ENCODE measurements around the gene CDT1.

Gene CDT1

DNA sequence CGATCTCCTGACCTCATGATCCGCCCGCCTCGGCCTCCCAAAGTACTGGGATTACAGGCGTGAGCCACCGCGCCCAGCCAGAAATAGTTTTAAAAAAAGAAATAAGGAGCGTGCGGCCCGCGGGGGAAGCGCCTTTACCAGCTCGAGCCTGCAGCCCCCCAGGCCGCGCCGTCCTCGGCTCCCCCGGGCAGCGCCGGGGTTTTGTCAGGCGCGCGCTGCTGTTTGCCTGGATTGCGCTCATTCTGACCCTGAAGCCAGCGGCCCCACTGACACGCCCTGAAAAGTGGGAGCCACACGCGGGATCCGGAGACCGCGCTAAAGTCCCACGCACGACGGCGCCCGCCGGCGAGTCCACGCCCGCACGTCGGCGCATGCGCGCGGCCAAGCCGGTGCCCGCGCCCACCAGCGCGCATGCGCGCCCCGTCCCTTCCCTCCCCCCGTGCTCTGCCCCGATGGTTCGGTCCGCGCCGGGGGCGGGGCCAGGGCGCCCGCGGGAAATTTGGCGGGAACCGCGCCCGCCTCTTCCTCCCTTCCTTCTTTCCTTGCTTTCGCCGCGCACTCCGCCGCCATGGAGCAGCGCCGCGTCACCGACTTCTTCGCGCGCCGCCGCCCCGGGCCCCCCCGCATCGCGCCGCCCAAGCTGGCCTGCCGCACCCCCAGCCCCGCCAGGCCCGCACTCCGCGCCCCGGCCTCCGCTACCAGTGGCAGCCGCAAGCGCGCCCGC is at the start of gene CDT1:
CDT1 (plus strand) TSS at position 526 of the 724 bp plus-strand sequence; CDS start at position 569, 43 bp downstream.
- peak; percentile 69 to 70 for DNase-seq (ENCODE audit: low read depth in 2 of 2)

DNA sequence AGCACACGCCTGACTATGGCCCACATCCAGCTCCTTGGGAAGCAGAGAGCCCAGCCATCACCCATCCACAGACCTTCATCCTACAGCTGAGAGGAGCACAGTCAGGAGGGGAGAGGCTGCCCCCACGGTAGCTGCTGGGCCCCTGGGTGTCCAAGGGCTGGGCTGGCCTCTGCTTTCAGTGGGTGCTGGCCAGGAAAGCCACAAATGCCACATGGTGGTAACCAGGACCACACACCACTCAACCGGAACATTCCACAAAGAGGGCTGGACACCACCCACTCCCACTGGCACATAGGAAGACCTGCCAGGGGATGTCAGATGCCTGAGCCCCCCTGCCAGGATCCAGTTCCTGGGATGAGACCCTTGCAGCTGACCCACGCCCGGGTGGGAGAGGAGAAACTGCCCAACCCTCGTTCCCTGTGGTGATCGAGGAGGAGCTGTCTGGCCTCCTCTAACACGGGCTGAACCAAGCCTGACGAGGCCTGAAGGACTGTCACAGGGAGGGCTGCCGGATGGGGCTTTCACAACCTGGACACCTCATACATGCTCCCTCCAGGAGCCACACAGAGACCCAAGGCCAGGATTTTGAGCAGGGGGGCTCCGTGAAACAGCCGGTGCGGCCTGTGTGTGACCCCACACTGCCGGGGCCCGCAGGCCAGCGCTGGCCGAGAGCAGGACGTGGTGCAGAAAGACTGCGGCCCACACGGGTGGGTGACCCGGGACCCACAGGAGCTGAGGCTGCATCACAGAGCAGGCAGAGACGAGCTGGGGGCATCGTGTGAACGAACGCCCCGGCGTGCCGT is 49.3 kb upstream of the CDT1 start:
- DNase-seq (ENCODE audit: low read depth in 2 of 2): no peak

DNA sequence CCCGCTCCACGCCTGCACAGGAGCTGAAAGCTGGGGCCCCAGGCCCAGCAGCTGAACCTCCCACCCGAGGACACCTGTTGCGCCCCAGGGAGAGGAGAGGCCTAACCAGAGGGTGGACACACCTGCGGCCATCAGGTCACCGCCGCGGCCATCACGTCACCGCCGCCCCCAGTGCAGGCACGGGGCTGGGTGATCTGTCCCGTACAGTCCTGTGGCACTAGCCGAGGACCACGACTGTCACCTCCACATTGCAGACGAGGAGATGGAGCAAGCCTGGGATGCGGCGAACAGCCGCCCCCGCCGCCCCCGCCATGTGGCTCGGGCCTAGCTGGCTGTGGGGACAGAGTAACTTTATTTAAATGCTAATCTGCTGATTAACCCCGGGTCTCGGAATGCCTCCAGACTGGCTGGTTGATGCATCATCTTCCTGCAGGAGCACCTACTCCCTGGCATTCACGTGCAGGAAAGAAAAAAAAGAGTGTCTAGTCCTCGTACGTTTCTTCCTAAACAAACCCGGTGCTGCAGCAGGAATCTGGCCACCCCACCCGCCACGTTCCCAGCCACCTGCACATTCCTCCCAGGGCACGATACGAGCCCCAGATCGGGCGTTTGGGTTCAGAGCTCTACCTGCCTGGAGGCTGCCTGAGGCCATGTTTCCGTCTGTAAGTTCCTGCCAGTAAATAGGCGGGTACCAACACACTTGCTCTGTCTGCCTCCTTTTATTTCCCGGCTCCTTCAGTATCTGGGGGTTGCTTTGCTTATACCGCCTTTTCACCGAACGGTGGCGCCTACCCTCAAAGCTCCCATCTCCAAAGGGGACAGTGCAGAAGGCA is 48.5 kb upstream of the CDT1 start:
- DNase-seq (ENCODE audit: low read depth in 2 of 2): no peak

DNA sequence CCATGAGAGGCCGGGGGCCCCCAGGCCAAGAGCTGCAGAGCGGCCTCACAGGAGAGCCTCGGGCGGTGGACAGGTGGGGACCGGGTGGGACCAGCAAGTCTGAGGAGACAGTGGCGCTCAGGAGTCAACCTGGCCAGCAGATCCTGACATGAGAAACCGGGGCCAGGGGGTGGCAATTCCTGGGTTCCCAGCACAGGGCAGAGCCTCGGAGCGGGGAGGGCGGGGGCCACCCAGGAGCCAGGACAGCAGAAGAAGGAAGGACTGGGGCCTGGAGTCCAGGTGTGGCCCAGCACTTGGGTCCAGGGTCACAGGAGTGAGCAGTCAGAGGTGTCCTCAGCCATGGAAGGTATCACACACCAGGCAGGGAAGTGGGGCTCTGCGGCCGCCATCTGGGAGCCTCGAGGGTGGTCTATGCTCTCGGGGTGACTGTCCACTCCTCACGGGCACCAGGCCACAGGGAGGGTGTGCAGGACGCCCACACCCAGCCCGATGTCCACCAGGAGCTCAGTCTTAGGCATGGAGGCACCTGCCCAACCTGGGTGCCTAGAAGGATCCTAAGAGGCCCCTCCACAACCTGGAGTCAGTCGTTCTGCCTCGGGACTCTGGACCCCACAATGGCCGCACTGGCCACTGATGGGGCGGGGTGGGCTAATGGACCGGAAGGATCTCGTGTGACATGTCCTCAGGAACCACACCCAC is 47.7 kb upstream of the CDT1 start:
- DNase-seq (ENCODE audit: low read depth in 2 of 2): no peak

DNA sequence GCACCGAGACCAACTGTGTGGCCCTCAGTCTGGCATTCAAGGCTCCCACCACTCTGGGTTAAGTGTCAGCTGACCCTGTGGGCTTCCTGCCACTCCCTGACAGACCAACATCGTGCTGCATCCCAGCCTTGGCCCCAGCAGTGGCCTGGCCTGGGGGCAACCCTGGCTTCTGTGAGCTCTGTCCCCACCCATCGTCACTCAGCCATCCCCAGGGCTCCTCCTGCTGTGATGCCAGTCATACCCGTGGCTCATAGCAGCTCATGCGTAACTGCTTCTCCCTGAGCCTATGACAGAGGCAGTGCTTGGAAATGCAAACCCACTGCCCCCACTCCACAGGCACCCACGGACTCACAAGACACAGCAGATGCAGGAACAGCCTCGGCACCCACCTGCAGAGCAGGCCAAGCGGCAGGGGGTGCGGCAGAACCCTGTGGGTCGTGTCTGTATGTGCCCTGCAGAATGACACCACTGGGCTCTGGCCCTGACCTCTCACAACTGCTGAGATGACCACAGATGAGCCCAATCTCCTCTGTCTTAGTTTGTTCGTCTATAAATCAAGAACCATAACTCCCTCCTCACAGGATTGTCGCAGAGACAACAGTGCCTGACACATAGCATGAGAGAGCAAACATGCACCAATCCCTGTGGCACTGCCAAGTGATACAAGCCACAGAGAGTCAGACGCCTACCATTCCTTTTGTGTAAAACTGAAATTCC is 45.2 kb upstream of the CDT1 start:
- no peak for DNase-seq (ENCODE audit: low read depth in 2 of 2)

DNA sequence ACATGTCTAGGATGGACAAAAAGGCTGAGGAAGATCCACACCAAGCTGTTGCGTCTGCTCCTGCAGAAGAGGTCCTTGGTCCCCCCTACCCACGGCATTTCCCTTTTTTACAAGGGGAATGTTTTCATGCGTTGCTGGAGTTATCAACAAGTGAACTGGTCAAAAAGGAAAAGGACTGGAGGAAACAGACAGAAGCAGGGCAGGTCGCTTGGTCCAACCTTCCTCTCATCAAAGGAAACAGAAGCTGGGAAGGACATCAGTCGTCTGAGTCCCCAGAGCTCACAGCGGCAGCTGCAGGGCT is 44.7 kb upstream of the CDT1 start:
- no peak for DNase-seq (ENCODE audit: low read depth in 2 of 2)

DNA sequence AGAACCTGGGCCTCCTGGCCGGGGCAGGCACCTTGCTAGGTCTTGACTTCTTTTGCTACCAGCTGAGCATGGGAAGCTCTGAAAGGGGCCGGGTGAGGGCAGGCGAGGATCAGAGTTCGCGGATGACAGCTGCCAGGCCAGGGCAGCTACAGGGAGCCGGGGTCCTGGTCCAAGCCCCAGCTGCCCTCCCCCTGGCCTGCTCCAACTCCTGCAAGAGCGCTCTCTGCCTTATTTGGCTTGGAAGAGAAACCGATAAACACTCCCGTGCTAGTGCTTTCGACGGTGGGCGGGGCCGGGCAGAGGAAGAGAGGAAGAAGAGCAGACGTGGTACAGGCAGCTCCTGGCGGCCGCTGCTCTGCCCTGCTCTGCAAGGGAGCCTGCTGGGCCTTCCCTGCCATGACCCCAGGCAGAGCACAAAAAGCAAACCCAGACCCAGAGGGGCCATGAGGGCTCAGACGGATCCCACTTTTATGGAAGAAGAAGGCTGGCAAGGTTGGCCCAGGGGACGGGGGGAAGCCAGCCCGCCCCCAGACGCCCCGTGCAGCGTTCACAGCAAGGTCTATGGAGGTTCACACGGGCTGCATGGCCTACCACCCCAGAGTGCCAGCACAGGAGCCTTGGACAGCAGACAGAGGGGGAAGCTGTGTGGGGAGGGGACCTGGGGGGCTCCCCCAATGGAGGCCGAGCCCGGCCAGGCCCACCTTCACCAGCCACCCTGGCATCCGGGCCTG is 44.2 kb upstream of the CDT1 start:
- DNase-seq (ENCODE audit: low read depth in 2 of 2): no peak

DNA sequence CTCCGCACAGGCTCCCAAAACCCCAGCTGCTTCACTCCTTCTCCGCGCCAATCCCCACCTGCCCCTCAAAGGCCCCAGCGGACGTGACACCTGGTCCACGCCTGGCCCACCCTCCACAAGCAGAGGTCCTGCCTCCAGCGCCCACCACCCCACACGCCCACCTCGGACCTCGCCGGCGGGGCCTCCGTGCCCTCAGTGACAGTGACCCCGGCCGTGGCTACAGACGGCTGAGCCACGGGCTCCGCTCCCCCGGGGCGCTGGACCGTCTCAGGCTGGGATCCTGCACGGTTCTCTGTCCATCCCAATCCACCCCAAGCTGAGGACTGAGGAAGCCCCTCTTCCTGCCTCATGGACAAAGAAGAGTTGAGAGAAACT is 43.6 kb upstream of the CDT1 start:
- no peak for DNase-seq (ENCODE audit: low read depth in 2 of 2)

DNA sequence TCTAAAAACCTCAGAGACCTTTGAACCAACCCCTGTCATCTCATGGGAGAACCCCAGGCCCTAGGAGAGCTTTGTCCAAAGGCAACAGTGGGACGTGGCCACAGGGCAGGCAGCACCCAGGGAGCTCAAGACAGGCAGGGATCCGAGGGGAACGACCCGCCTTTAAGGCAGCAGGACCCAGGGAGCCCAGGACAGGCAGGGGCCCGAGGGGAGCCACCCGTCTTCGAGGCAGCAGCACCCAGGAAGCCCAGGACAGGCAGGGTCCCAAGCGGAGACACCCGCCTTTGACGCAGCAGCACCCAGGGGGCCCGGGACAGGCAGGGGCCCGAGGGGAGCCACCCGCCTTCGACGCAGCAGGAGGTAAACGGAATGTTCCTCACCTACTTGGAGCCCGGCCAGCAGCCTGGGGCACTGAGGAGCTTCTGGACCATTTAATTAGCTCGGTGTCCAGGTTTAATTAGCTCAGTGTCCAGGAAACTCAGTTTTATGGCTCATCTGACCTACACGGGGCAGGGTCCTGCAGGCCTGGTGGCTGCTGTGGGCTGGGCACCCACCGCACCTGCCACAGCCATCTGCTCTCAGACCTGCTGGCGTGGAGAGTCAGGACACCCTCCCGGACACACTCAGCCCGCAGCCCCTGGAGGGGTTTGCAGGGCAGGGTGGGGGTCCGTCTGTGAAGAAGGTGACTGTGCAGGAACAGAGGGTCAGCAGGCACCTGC is 43.0 kb upstream of the CDT1 start:
- DNase-seq (ENCODE audit: low read depth in 2 of 2): no peak

DNA sequence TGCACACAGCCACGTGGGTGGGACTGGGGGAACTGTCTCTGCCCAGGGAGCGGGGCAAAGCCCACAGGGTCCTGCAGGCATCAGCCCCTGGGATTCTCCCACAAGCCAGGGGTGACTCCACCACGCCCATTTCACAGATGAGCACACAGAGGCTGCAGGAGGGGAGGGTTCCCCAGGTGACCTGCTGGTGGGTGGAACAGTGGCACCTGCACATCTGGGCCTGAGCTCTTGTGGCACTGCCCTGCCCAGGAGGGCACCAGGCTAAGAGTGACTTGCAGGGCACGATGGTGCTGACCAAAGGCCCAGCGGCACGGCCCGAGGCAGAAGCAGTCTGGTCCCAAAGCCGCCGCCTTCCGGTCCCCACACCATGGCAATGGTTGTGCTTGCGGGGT is 42.5 kb upstream of the CDT1 start:
- DNase-seq (ENCODE audit: low read depth in 2 of 2): no peak

DNA sequence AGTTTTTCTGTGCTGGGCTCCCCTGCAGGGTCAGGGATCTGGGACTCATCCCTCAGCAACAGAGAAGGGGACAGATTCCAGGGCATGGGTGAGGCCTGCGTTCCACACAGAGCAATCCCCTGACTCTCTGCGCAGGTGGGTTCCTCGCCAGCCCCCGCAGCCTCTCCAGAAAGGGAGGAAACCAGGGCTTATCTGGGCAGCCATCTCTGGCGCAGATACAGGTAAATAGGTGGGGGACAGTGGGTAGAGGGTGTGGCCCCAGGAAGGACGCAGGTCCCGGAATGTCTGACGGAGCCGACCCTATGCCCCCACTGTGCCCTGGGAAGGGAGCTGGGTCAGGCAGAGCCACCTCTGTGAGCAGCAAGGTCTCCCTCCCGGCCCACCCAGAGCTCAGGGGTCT is 41.8 kb upstream of the CDT1 start:
- DNase-seq (ENCODE audit: low read depth in 2 of 2): no peak

DNA sequence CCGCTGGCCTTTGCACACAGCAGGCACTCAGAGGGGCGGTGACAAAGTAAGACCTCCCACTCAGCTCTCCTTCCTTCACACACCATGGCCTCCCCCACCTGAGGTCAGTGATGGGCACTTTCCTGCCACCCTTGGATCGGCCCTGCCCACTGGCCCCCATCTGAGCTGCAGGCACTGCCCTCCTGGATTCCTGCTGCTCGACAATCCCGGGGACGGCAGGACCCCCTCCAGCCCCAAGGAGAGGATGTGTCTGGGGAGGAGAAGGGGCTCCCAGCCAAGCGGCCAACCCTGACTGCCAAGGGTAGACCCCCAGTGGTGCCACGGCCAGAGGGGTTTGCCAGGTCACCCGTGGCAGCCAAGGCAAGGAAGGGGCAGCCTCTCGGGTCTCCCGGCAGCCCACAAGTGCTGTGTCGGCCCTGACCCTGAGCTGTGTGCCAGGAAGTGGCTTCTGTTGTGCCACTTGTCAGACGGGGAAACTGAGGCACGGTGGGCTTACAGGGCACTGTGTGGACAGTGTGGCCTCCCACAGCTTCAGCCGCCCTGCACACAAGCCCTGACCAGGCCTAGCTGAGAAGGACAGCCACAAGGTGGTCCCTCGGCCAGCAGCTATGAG is 41.2 kb upstream of the CDT1 start:
- DNase-seq (ENCODE audit: low read depth in 2 of 2): no peak

DNA sequence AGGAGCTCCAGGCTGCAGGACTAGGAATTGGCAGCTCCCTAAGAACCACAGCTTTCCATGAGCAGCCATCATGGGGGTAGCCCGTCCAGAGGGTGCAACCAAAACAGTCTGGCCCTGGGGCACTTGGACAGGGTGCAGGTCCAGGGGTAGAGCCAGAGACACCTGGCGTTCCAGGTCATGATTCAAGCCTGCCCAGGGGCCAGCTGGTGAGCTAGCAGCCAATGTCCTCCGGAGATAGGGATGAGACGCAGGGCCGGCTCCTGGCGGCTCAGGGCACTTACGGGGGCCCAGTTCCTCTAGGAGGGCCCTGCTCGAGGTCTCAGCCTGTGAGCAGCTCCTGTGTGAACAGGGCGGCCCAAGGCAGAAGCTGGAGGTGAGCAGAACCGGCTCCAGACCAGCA is 40.6 kb upstream of the CDT1 start:
- DNase-seq (ENCODE audit: low read depth in 2 of 2): no peak

DNA sequence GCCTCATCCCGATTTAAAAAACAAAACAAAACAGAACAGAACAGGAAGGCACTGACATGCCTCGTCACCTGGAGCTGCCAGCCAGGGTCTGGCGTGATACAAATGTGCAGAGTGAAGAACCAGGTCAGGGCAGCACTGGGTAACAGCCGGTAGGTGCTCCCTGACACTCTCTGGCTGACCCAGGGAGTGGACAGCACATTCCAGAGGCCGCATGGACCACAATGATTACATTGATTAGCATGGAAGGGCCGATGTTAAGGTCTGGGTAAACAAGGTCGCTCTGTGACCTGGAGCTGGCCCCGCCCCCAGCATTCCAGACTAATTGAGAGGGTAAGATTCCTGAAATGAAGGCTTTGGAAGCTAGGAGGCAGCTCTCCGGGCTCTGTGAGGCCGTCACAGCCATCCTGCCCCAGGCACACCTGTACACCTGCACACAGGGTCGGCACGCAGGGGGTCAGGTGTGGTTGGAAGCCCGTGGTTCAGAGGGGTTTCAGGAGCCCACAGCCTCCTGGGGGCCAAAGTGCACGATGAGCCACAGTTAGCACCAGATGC is 40.0 kb upstream of the CDT1 start:
- DNase-seq (ENCODE audit: low read depth in 2 of 2): no peak

DNA sequence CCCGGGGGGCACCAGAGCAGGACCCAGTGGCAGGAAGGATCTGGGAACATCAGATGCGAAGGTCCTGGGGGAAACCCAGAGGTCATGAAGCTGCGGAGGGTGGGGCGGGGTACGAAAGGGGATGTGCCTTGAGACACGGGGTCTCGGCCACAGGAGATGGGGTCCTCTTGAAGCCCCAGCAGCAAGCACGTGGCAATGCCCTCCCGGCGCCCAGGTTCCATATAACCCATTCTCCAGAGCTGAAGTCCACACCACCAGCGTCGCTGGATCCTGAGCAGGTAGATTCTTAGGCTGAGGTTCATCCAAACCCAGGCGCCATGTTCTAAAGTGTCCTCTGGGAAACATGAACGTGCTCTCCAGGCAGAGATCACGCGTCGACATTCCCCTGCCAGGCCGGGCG is 39.5 kb upstream of the CDT1 start:
- no peak for DNase-seq (ENCODE audit: low read depth in 2 of 2)

DNA sequence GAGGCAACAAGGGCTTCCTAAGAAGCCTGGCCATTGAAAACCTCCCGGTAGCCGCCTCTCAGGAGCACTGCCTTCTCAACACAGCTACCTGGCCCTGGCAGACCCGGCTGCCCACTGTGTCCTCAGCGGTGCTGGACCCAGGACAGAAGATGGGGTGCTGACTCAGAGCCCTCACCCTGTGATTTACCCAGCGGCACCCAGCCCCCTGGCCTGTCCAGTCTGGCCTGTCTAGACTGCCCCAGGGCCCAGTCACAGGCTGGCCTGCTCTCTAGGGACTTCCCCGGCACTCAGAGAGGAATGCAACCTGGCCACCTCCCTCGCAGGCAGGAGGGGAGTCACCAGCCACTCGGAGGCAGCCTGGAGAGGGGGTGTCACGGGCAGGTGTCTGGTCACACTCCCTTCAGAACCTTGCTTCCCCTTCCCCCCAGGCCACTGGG is 38.7 kb upstream of the CDT1 start:
- no peak for DNase-seq (ENCODE audit: low read depth in 2 of 2)

DNA sequence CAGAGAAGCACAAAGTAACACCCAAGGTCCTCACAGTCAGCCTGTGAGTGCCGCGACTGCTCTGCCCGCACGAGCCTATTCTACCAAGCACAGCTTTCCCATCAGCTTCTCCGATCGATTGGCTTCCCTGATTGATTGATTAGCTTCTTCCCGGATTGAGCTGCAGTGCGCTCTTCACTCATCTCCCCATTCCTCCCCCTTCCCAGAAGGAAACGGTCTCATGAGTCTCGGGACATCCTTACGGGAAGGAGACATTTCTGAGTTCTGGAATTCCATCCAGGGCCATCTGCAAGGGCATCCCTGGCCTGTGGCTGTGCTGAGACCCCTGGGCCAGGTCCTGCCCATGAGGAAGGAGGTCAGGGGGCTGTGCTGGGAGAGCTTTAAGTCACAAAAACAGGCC is 36.6 kb upstream of the CDT1 start:
- DNase-seq (ENCODE audit: low read depth in 2 of 2): no peak

DNA sequence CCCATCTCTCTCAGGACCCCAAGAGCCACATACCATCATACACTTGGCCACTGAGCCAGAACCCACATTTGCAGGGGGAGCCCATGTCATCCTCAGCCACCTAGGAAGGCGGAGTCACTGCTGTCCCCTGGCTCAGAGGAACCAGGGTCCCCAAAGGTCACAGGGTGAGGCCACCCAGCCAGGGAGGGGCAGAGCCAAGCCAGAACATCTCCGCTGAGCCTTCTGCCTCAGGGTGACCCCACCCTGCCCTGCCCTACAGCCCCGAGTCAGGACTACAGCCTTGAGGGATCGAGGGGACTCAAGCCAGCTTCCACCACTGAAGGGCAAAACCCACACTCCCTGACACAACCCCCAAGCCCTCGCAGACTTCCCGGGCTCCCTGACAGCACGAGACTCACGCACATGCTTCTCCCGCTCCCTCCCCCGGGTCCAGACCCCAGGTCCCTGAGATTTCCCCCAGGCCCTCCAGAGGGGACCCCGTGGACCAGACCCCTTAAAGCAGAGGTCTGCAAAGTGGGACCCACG is 36.0 kb upstream of the CDT1 start:
- DNase-seq (ENCODE audit: low read depth in 2 of 2): no peak

Data from activated CD8-positive, alpha-beta memory T cell treated with anti-CD3 and anti-CD28 coated beads for 4 hours (primary cell).